ENCODE results near the gene TENT5C. TPM values are rescaled to one million over a fixed set of nuclear protein-coding genes. Genes with fewer than 3 reads are reported as not detected.

Gene TENT5C
- polyA plus RNA-seq, 1 experiment, result 1.9 TPM

GRCh38 chr1:117675907-117676430, 70.1 kb downstream of the TENT5C start:
- Histone ChIP-seq H3K4me3 (ENCODE audit: low read depth, low read length) (no peak overlapping the region), H3K36me3 (ENCODE audit: control insufficient read depth, insufficient read depth, low read length) (no peaks in the 10 kb centered on the region), H3K27me3 (ENCODE audit: control insufficient read depth, insufficient read depth, low read length) (no peaks in the 10 kb centered on the region)
- POLR2A ChIA-PET, result no interaction called here
- no peak for TF ChIP-seq CTCF (IDR thresholded peaks at IDR 0.05; ENCODE audit: insufficient read depth, low read depth, low read length)
- CTCF ChIA-PET, result interaction anchor here (1.0 to 1.9 kb wide), 5 partner anchors 10 to 219 kb away, joined by 3 to 5 read pairs (median 3); no protein-coding TSS in a partner anchor
- DNase-seq (ENCODE audit: low read depth), result no peak

- Histone ChIP-seq H3K27me3 (ENCODE audit: control insufficient read depth, insufficient read depth, low read length) (no peaks in the 10 kb centered on the region), H3K36me3 (ENCODE audit: control insufficient read depth, insufficient read depth, low read length) (no peaks in the 10 kb centered on the region), H3K4me3 (ENCODE audit: low read depth, low read length) (no peak overlapping the region)
- no peak for DNase-seq (ENCODE audit: low read depth)
- POLR2A ChIA-PET, result interaction anchor here (0.6 kb wide), 1 partner anchor 66 kb away, joined by 6 read pairs; no protein-coding TSS in a partner anchor
- CTCF ChIA-PET, result interaction anchor here (1.1 to 1.3 kb wide), 3 partner anchors 10 to 218 kb away, joined by 3 to 4 read pairs (median 3); no protein-coding TSS in a partner anchor
- TF ChIP-seq CTCF (IDR thresholded peaks at IDR 0.05; ENCODE audit: insufficient read depth, low read depth, low read length), result no peak
These were observed 70.8 kb downstream of the TENT5C start for GRCh38 chr1:117676615-117677130.

Other genes with a start within 250 kb of the TENT5C start
- gene MAN1A2, start 238.6 kb upstream of the TENT5C start, polyA plus RNA-seq (2011; rRNA removed), result 11.9 and 24.6 TPM in 2 replicates